ENCODE results near the gene APOA5. TPM values are rescaled to one million over a fixed set of nuclear protein-coding genes. Genes with fewer than 3 reads are reported as not detected.

The APOA5 gene
- total and polyA plus RNA-seq, 2 of the 13 experiments (the other 11 are each of a cell fraction or from before 2014, with no cell fraction given), result 44.0 to 49.1 TPM

GRCh38 chr11:116826751-116827431, 35.2 kb upstream of the APOA5 start (continued):
- TF ChIP-seq IKZF4 (CRISPR knock-in tag; IDR thresholded peaks at IDR 0.05; ENCODE audit: borderline replicate concordance, low read depth, not compliant biosample characterization), result peak; percentile 73
- peak; percentile 75 for TF ChIP-seq PBX2 (CRISPR knock-in tag; IDR thresholded peaks at IDR 0.05)
- TF ChIP-seq GMEB2 (CRISPR knock-in tag; IDR thresholded peaks at IDR 0.05; ENCODE audit: low read depth), result no peak
- no peak for TF ChIP-seq ZNF33A (CRISPR knock-in tag; IDR thresholded peaks at IDR 0.05; ENCODE audit: borderline replicate concordance)
- TF ChIP-seq HMG20B (CRISPR knock-in tag; conservative IDR thresholded peaks at IDR 0.05), result no peak; the same call in 1 of the 2 replicates
- no peak for TF ChIP-seq CREB3 (CRISPR knock-in tag; IDR thresholded peaks at IDR 0.05)
- no peak for TF ChIP-seq PTBP1 (IDR thresholded peaks at IDR 0.05; ENCODE audit: low read depth, low read length, poor library complexity, severe bottlenecking)
- 0 out of 2 replicates have a peak, but pooled peaks have one; percentile 76 for TF ChIP-seq KLF11 (CRISPR knock-in tag; IDR thresholded peaks at IDR 0.05)
- peak; percentile 79 for TF ChIP-seq CREM (IDR thresholded peaks at IDR 0.05)
- no peak for TF ChIP-seq CREM (CRISPR knock-in tag; IDR thresholded peaks at IDR 0.05)
- TF ChIP-seq ZNF720 (CRISPR knock-in tag; IDR thresholded peaks at IDR 0.05), result no peak
- TF ChIP-seq NFKB2 (CRISPR knock-in tag; IDR thresholded peaks at IDR 0.05; ENCODE audit: borderline replicate concordance), result peak; percentile 61
- no peak; the same call in 1 of the 2 replicates for TF ChIP-seq ZNF280B (CRISPR knock-in tag; IDR thresholded peaks at IDR 0.05; ENCODE audit: borderline replicate concordance)
- TF ChIP-seq ZNF142 (CRISPR knock-in tag; IDR thresholded peaks at IDR 0.05), result no peak
- TF ChIP-seq ZNF775 (CRISPR knock-in tag; IDR thresholded peaks at IDR 0.05; ENCODE audit: borderline replicate concordance), result peak; percentile 75; the same call in 1 of the 2 replicates
- TF ChIP-seq ZSCAN31 (CRISPR knock-in tag; IDR thresholded peaks at IDR 0.05; ENCODE audit: low read depth), result peak; percentile 42; the same call in 1 of the 2 replicates
- TF ChIP-seq HDAC1 (CRISPR knock-in tag; IDR thresholded peaks at IDR 0.05), result peak; percentile 86
- no peak for TF ChIP-seq U2AF2 (IDR thresholded peaks at IDR 0.05; ENCODE audit: low read depth, low read length)

Data from HepG2 (cell line).